Kidney (tissue), 14 donors: Measurements from ENCODE around the gene SMIM3. TPM values are rescaled to one million over a fixed set of nuclear protein-coding genes. Genes with fewer than 3 reads are reported as not detected.
"Not testable (repeated sequence)": the region's sequence is repeated elsewhere in the genome, so short reads cannot be mapped to it uniquely, and the experiment has no call there.

Experiments
- DNase-seq, 5 donors: peaks; one replicate each; pipeline ENCODE4 v3.0.0-alpha.2; 2013 to 2020
- FAIRE-seq: peaks from 2 replicates; lab custom pipeline; 2012; peaks lifted over from hg19 to GRCh38; lab: Jason Lieb, UNC
- H3K27ac ChIP-seq, 2 donors: one replicate each; pipeline ENCODE4 v1.7.0; 2013; ENCODE audit warnings: low read depth in 2 of 2, low read length in 2 of 2, inconsistent platforms in 1 of 2
- H3K27me3 ChIP-seq: one replicate; pipeline ENCODE4 v1.7.1; 2013; ENCODE audit warnings: low read length, inconsistent platforms; ENCODE audit not compliant: control insufficient read depth, insufficient read depth
- H3K36me3 ChIP-seq, 3 donors: one replicate each; pipeline versions ENCODE4 v1.7.0 to v1.7.1; 2013; ENCODE audit warnings: low read length in 3 of 3, control low read depth in 1 of 3, inconsistent platforms in 1 of 3; ENCODE audit not compliant: insufficient read depth in 3 of 3, control insufficient read depth in 2 of 3
- H3K4me1 ChIP-seq, 3 donors: one replicate each; pipeline versions ENCODE4 v1.7.0 to v1.7.1; 2013; ENCODE audit warnings: low read length in 3 of 3, inconsistent platforms in 1 of 3, low read depth in 1 of 3; ENCODE audit not compliant: control insufficient read depth in 2 of 3, insufficient read depth in 2 of 3
- H3K4me3 ChIP-seq, 3 donors: one replicate each; pipeline versions ENCODE4 v1.7.0 to v1.8.1; 2013; ENCODE audit warnings: low read length in 3 of 3, control low read depth in 1 of 3, inconsistent platforms in 1 of 3
- H3K9ac ChIP-seq, 3 donors: one replicate each; pipeline versions ENCODE4 v1.7.0 to v1.7.1; 2013; ENCODE audit warnings: low read length in 3 of 3, control low read depth in 1 of 3, inconsistent platforms in 1 of 3
- H3K9me3 ChIP-seq, 3 donors: one replicate each; pipeline versions ENCODE4 v1.7.0 to v1.7.1; 2013; ENCODE audit warnings: low read length in 3 of 3, control low read depth in 1 of 3, inconsistent platforms in 1 of 3; ENCODE audit not compliant: control insufficient read depth in 2 of 3, insufficient read depth in 1 of 3
- CTCF ChIP-seq: IDR thresholded peaks from 3 replicates; pipeline ENCODE4 v1.5.1; 2012; ENCODE audit warnings: mild to moderate bottlenecking, moderate library complexity, borderline replicate concordance; ENCODE audit not compliant: insufficient read depth; ENCODE audit errors: extremely low read depth
- intact Hi-C: fragments of 100-400 bp; cut with DNase I; formaldehyde crosslinking; loops from one replicate; pipeline ENCODE4 v1.11.1; 2022
- polyA plus RNA-seq: library from polyadenylated mRNA; stranded (reverse); fragments of 350-450 nt; fragmentation: Illumina TruSeq; extraction: RNeasy Lipid Tissue Mini Kit (QIAGEN cat#74804); gene quantifications from one replicate; pipeline ENCODE4 v1.2.3, GENCODE V29; 2014; ENCODE audit warnings: low read depth, low replicate concordance; ENCODE audit not compliant: insufficient read depth
- total RNA-seq: library from RNA; stranded (reverse); fragmentation: NEBNext Ultra II Directional; extraction: Animal tissue kit (Norgen Biotek cat#: 25700); gene quantifications from one replicate; pipeline ENCODE4 v1.2.1, GENCODE V29; 2021
- donor health status: control.
- donor health status: control.
- donor health status: control.
- donor health status: control.
- donor health status: control.
- donor health status: DM: yes; HTN: yes; CAD: no.
- donor health status: Normal renal cell carcinoma (clear cell type).

The SMIM3 gene
- total and polyA plus RNA-seq, 2 donors from 2014 or later: 23.0 to 23.9 TPM

- H3K27me3 ChIP-seq: no peaks in the 10 kb centered on the region
- no peak for FAIRE-seq
- no peak for TF ChIP-seq CTCF
- intact Hi-C loops: no loop called here
- H3K9me3 ChIP-seq: no peaks in the 10 kb centered on the region
- no peaks in the 10 kb centered on the region for H3K36me3 ChIP-seq
- H3K4me3 ChIP-seq: no peak overlapping the region
- H3K9ac ChIP-seq: no peak overlapping the region
- no peak overlapping the region for H3K27ac ChIP-seq
- H3K4me1 ChIP-seq: no peaks in the 10 kb centered on the region
- DNase-seq: no peak
Observed at GRCh38 chr5:150809363-150809762, 30.8 kb downstream of the SMIM3 start.

- FAIRE-seq: no peak
- intact Hi-C loops: no loop called here
Observed at GRCh38 chr5:150815010-150815409, 36.5 kb downstream of the SMIM3 start.

GRCh38 chr5:150816946-150817345, 38.4 kb downstream of the SMIM3 start:
- TF ChIP-seq CTCF: no peak
- no peak for DNase-seq
- no peak overlapping the region for H3K27ac ChIP-seq
- no peak for FAIRE-seq
- no peaks in the 10 kb centered on the region for H3K36me3 ChIP-seq
- intact Hi-C loops: no loop called here
- peaks cover 0 to 6% (median 0%) of the 10 kb centered on the region in 3 donors for H3K9me3 ChIP-seq
- H3K4me1 ChIP-seq: no peaks in the 10 kb centered on the region
- no peaks in the 10 kb centered on the region for H3K27me3 ChIP-seq
- no peak overlapping the region for H3K9ac ChIP-seq
- H3K4me3 ChIP-seq: no peak overlapping the region

More at GRCh38 chr5:150815010-150815409, 36.5 kb downstream of the SMIM3 start:
- H3K27ac ChIP-seq: no peak overlapping the region
- no peak overlapping the region for H3K9ac ChIP-seq
- peaks cover 0 to 6% (median 0%) of the 10 kb centered on the region in 3 donors for H3K9me3 ChIP-seq
- H3K4me1 ChIP-seq: no peaks in the 10 kb centered on the region
- peak in 1 of 5 donors; percentile 23 for DNase-seq
- H3K36me3 ChIP-seq: no peaks in the 10 kb centered on the region
- H3K27me3 ChIP-seq: no peaks in the 10 kb centered on the region
- TF ChIP-seq CTCF: no peak
- H3K4me3 ChIP-seq: no peak overlapping the region

GRCh38 chr5:150829744-150830143, 51.2 kb downstream of the SMIM3 start:
- no peak overlapping the region for H3K27ac ChIP-seq
- FAIRE-seq: no peak
- no peaks in the 10 kb centered on the region for H3K36me3 ChIP-seq
- no peak overlapping the region for H3K4me3 ChIP-seq
- DNase-seq: no peak
- intact Hi-C loops: no loop called here
- H3K4me1 ChIP-seq: no peaks in the 10 kb centered on the region
- no peak overlapping the region for H3K9ac ChIP-seq
- TF ChIP-seq CTCF: no peak
- no peaks in the 10 kb centered on the region for H3K9me3 ChIP-seq
- H3K27me3 ChIP-seq: no peaks in the 10 kb centered on the region

- FAIRE-seq, H3K27ac ChIP-seq, DNase-seq, H3K9me3 ChIP-seq, H3K36me3 ChIP-seq, H3K9ac ChIP-seq, H3K4me3 ChIP-seq, H3K4me1 ChIP-seq, H3K27me3 ChIP-seq, intact Hi-C loops: not testable (repeated sequence)
Observed at GRCh38 chr5:150831821-150832220, 53.3 kb downstream of the SMIM3 start.
